HG02610 (cell line): ENCODE measurements around the gene NDUFV2.
"Not testable (repeated sequence)": the region's sequence is repeated elsewhere in the genome, so short reads cannot be mapped to it uniquely, and the experiment has no call there.

Source experiments
- ATAC-seq: cut with Tn5 transposase; IDR thresholded peaks from one replicate; pipeline ENCODE4 v1.9.1; 2021; ENCODE audit warnings: mild to moderate bottlenecking, moderate library complexity; ENCODE audit not compliant: unreplicated experiment

NDUFV2 gene

GRCh38 chr18:9147440-9148202 is 45.1 kb downstream of the NDUFV2 start:
- peak; percentile 49 for ATAC-seq

- no peak for ATAC-seq
These were observed 45.7 kb downstream of the NDUFV2 start for GRCh38 chr18:9148203-9148552.

DNA sequence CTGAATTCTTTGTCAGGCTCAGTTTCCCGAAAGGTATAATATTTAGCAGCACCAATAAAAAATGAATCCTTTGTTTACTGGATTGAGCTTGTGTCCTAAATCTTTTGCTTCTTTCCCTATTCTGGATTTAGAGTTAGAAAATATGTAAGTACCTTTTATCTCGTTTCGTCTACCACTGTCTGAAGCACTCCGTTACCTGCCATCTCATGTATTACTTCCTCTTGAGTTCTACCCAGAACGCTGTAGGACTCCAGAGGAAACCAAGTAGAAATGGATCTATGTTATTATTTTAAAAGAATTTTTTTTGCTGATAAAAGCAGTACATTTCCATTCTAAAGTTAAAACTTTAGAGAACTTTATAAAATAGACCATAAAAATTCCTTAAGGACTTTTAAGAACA is 47.6 kb downstream of the NDUFV2 start:
- no peak for ATAC-seq

- ATAC-seq, result no peak
These were observed 50.8 kb downstream of the NDUFV2 start for GRCh38 chr18:9153256-9153655.

GRCh38 chr18:9156604-9157249 is 54.2 kb downstream of the NDUFV2 start:
- ATAC-seq, result no peak

DNA sequence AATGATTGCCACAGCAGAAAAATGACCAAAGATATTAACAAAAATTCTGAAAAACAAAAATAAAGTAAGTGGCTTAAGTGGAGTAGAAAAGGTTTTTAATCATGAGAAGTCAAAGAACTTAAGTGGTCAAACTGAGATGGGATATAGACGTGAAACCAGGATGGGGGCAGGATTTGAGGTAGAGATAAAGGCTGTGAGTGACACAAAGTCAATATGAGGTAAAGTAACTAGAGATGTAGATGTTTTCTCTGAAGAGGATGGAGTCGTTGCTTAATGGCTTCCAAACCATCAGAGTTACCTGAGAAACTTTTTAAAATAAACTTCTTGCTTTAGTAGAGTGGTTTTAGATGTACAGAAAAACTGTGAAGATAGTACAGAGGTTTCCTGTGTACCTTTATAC is 55.3 kb downstream of the NDUFV2 start:
- ATAC-seq, result no peak

DNA sequence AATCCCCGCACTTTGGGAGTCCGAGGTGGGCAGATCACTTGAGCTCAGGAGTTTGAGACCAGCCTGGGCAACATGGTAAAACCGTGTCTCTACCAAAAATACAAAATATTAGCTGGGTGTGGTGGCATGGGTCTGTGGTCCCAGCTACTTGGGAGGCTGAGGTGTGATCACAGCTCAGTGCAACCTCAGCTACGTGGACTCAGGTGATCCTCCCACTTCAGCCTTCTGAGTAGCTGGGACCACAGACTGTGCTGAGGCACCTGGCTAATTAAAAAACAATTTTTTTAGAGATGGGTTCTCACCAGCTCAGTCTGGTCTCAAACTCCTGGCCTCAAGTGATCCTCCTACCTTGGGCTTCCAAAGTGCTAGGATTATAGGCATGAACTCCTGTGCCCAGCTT is 57.5 kb downstream of the NDUFV2 start:
- no peak for ATAC-seq

DNA sequence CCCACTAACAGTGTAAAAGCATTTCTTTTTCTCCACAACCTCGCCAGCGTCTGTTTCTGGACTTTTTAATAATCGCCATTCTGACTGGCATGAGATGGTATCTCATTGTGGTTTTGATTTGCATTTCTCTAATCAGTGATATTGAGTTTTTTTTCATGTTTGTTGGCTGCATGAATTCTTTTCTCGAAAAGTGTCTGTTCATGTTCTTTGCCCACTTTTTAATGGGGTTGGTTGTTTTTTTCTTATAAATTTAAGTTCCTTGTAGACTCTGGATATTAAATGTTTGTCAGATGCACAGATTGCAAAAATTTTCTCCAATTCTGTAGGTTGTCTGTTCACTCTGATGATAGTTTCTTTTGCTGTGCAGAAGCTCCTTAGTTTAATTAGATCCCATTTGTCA is 60.2 kb downstream of the NDUFV2 start:
- ATAC-seq, result not testable (repeated sequence)

- not testable (repeated sequence) for ATAC-seq
These were observed 61.6 kb downstream of the NDUFV2 start for GRCh38 chr18:9164149-9164548.

DNA sequence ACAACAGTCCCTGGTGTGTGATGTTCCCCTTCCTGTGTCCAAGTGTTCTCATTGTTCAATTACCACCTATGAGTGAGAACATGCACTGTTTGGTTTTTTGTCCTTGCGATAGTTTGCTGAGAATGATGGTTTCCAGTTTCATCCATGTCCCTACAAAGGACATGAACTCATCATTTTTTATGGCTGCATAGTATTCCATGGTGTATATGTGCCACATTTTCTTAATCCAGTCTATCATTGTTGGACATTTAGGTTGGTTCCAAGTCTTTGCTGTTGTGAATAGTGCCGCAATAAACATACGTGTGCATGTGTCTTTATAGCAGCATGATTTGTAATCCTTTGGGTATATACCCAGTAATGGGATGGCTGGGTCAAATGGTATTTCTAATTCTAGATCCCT is 63.4 kb downstream of the NDUFV2 start:
- not testable (repeated sequence) for ATAC-seq

DNA sequence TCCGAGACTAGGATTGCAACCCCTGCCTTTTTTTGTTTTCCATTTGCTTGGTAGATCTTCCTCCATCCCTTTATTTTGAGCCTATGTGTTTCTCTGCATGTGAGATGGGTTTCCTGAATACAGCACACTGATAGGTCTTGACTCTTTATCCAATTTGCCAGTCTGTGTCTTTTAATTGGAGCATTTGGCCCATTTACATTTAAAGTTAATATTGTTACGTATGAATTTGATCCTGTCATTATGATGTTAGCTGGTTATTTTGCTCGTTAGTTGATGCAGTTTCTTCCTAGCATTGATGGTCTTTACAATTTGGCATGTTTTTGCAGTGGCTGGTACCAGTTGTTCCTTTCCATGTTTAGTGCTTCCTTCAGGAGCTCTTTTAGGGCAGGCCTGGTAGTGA is 67.0 kb downstream of the NDUFV2 start:
- ATAC-seq, result not testable (repeated sequence)

DNA sequence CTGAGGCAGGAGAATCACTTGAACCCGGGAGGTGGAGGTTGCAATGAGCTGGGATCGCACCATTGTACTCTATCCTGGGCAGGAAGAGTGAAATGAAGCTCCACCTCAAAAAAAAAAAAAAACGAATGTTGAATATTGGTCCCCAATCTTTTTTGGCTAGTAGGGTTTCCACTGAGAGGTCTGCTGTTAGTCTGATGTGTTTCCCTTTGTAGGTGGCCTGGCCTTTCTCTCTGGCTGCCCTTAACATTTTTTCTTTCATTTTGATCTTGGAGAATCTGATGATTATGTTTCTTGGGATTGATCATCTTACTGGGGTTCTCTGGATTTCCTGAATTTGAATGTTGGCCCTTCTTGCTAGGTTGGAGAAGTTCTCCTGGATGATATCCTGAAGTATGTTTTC is 69.4 kb downstream of the NDUFV2 start:
- not testable (repeated sequence) for ATAC-seq

DNA sequence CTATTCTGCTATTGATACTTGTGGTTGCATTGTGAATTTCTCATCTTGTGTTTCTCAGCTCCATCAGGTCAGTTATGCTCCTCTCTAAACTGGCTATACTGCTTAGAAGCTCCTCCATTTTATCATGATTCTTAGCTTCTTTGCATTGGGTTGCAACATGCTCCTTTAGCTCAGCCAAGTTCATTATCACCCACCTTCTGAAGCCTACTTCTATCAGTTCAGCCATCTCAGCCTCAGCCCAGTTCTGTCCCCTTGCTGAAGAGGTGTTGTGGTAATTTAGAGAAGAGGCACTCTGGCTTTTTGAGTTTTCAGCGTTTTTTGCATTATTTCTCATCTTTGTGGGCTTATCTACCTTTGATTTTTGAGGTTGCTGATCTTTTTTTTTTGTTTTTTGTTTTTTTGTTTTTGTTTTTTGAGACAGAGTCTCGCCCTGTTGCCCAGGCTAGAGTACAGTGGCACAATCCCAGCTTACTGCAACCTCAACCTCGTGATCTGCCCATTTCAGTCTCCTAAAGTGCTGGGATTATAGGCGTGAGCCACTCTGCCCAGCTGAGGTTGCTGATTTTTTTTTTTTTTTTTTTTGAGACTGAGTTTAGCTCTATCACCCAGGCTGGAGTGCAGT is 70.1 kb downstream of the NDUFV2 start:
- no peak for ATAC-seq

- peak; percentile 76 for ATAC-seq
These were observed 71.3 kb downstream of the NDUFV2 start for GRCh38 chr18:9173770-9174233.

- ATAC-seq, result no peak
These were observed 71.8 kb downstream of the NDUFV2 start for GRCh38 chr18:9174302-9174701.

DNA sequence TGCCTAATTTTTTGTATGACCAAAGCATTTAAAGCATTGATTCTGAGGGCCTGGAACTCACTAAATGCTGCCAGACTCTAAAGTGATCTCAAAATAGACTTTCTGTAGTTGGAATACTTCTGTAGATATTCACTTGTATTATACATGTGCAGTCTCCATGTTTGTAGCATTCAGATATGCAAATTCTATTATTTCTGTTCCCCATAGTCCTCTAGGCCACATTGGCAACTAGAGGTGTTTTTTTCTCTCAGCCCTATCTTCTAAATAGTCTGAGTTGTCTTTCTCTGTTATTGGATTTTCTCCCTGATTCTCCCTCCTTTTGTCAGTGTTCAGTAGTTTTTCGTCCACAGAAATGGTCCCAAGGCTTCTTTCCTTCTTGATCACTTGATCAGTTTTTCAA is 72.6 kb downstream of the NDUFV2 start:
- ATAC-seq, result no peak

DNA sequence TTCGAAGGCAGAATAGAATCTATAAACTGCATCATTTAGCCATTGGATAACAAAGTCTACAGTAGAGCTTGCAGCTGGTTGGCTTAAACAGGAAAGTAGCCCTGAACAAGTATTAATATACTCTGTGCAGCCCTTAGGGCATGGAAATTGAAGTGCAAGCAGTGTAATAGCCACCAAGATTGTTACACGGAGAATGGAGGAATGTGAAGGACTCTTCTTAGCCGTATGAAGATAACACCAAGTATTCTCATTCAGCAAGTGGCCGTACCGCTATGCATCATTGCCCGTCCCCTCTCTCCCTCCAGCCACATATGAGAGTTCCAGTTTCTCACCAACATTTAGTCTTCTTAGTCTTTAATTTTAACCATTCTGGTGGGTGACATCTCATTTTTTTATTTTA is 74.5 kb downstream of the NDUFV2 start:
- ATAC-seq, result no peak

- ATAC-seq, result no peak
These were observed 75.0 kb downstream of the NDUFV2 start for GRCh38 chr18:9177466-9177865.

GRCh38 chr18:9178557-9178956 is 76.1 kb downstream of the NDUFV2 start:
- no peak for ATAC-seq

DNA sequence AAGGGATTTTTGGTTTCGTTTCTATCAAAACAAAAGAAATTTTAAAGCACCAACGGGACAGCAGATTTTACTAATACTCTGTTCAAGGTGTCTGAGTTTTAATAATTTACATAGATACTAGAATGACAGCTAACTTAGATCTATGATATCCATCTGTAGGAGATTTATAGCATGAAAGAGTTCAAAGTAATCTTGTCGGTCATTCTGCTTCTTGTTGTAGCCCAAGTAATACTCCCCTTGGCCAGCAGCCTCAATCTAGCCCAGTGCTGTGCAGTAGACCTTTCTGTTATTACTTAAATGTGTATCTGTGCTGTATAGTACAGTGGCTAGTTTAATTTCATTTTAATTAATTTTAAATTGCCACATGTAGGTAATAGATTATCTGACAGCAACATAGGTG is 78.8 kb downstream of the NDUFV2 start:
- ATAC-seq, result no peak

DNA sequence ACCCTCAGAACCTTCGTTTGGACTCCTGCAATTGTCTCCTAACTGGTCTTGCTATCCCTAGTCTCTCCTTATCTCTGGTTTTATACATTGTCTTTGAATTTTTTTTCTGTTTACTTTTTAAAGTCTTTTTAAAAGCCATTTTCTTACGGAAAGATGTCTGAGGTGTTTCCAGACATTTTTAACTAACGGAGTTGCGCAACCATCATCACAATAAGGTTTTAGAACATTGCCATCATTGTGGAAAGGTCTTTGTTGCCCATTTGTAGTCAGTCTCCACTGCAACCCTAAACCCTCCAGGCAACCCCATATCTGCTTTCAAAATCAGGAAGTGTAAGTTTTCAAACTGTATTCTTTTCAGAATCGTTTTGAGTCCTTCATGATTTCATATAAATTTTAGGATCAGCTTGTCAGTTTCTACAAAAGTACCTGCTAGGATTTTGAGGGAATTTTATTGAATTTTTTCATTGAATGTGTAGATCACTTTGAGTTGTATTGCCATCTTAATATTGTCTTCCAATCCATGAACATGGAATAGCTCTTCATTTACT is 80.4 kb downstream of the NDUFV2 start:
- no peak for ATAC-seq
